Endothelial cell of umbilical vein (primary cell): ENCODE measurements around the gene WASHC2C.
"Not testable (repeated sequence)": the region's sequence is repeated elsewhere in the genome, so short reads cannot be mapped to it uniquely, and the experiment has no call there.

ENCODE experiments used
- MYC ChIP-seq: IDR thresholded peaks from one replicate; pipeline ENCODE4 v1.6.1; 2011; ENCODE audit warnings: mild to moderate bottlenecking, low read depth, low read length
- POLR2A ChIP-seq: IDR thresholded peaks from 2 replicates; pipeline ENCODE4 v1.6.1; 2012; ENCODE audit warnings: low read depth, mild to moderate bottlenecking, control low read depth, low read length
- POLR2AphosphoS5 ChIP-seq: IDR thresholded peaks from 2 replicates; pipeline ENCODE4 v1.6.1; 2012; ENCODE audit warnings: low read depth, mild to moderate bottlenecking, control low read depth, low read length, moderate library complexity; ENCODE audit not compliant: insufficient read depth
- TF ChIP-seq, protein P1 (sequence below), 2 donors: IDR thresholded peaks; 1 replicate in 1 of 2; 2 replicates in 1 of 2; pipeline ENCODE4 v1.5.1; 2011; ENCODE audit warnings: low read length in 2 of 2, mild to moderate bottlenecking in 2 of 2, moderate library complexity in 2 of 2, control low read depth in 1 of 2, inconsistent platforms in 1 of 2, low read depth in 1 of 2; ENCODE audit not compliant: insufficient read depth in 1 of 2; ENCODE audit errors: extremely low read depth in 1 of 2
- TF ChIP-seq, protein P2 (sequence below): IDR thresholded peaks from 2 replicates; pipeline ENCODE4 v1.6.1; 2011; ENCODE audit not compliant: insufficient read depth, insufficient read length

DNA sequence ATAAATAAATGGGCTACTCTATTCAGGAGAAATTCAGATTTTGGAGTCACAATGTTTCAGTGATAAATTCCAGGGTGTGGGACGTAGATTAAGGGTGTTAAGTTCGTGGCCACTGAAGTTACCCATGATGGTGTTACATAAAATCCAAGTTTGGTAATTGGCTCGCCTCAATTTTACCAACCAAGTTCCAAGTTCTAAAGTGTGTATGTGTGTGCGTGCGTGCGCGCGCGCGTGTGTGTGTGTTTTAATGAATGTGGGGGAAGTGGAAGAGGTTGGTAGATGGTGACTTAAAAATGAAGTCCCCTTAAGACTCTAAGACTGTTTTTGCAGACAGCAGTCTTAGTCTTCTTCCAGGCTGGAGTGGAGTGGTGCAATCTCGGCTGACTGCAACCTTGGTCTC lies 3.2 kb upstream of the WASHC2C start:
- TF ChIP-seq, protein P1, sequence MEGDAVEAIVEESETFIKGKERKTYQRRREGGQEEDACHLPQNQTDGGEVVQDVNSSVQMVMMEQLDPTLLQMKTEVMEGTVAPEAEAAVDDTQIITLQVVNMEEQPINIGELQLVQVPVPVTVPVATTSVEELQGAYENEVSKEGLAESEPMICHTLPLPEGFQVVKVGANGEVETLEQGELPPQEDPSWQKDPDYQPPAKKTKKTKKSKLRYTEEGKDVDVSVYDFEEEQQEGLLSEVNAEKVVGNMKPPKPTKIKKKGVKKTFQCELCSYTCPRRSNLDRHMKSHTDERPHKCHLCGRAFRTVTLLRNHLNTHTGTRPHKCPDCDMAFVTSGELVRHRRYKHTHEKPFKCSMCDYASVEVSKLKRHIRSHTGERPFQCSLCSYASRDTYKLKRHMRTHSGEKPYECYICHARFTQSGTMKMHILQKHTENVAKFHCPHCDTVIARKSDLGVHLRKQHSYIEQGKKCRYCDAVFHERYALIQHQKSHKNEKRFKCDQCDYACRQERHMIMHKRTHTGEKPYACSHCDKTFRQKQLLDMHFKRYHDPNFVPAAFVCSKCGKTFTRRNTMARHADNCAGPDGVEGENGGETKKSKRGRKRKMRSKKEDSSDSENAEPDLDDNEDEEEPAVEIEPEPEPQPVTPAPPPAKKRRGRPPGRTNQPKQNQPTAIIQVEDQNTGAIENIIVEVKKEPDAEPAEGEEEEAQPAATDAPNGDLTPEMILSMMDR (IDR thresholded peaks at IDR 0.05; ENCODE audit: extremely low read depth in 1 of 2, insufficient read depth in 1 of 2, low read depth in 1 of 2, low read length in 2 of 2), result not testable (repeated sequence)
- TF ChIP-seq POLR2A, MYC, POLR2AphosphoS5: not testable (repeated sequence)
- TF ChIP-seq, protein P2, sequence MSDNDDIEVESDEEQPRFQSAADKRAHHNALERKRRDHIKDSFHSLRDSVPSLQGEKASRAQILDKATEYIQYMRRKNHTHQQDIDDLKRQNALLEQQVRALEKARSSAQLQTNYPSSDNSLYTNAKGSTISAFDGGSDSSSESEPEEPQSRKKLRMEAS, result not testable (repeated sequence)
